MM.1S (cell line): Measurements from ENCODE around the gene BPHL.

Source experiments
- EZH2 ChIP-seq: fragments of 300-600 bp; sonication (generic); optimal IDR thresholded peaks from 2 replicates; pipeline ENCODE3; 2017; ENCODE audit warnings: low read depth, mild to moderate bottlenecking, antibody characterized with exemption, low read length, mixed read lengths
- EZH2phosphoT487 ChIP-seq: fragments of 300-600 bp; sonication (generic); IDR thresholded peaks from 2 replicates; pipeline ENCODE4 v1.6.1; 2018; ENCODE audit warnings: antibody characterized with exemption, low read length

- TF ChIP-seq EZH2: no peak
- no peak for TF ChIP-seq EZH2phosphoT487
Observed at GRCh38 chr6:3086282-3086946, 32.1 kb upstream of the BPHL start.
